GM21360 (cell line): ENCODE results near the gene LRRC15.

Source experiments
- ATAC-seq: cut with Tn5 transposase; IDR thresholded peaks from one replicate; pipeline ENCODE4 v1.9.1; 2021; ENCODE audit warnings: mild to moderate bottlenecking, moderate library complexity; ENCODE audit not compliant: unreplicated experiment

The LRRC15 gene

GRCh38 chr3:194336601-194337355, 32.8 kb downstream of the LRRC15 start:
- no peak for ATAC-seq

GRCh38 chr3:194333981-194334320, 35.6 kb downstream of the LRRC15 start:
- ATAC-seq: no peak

DNA sequence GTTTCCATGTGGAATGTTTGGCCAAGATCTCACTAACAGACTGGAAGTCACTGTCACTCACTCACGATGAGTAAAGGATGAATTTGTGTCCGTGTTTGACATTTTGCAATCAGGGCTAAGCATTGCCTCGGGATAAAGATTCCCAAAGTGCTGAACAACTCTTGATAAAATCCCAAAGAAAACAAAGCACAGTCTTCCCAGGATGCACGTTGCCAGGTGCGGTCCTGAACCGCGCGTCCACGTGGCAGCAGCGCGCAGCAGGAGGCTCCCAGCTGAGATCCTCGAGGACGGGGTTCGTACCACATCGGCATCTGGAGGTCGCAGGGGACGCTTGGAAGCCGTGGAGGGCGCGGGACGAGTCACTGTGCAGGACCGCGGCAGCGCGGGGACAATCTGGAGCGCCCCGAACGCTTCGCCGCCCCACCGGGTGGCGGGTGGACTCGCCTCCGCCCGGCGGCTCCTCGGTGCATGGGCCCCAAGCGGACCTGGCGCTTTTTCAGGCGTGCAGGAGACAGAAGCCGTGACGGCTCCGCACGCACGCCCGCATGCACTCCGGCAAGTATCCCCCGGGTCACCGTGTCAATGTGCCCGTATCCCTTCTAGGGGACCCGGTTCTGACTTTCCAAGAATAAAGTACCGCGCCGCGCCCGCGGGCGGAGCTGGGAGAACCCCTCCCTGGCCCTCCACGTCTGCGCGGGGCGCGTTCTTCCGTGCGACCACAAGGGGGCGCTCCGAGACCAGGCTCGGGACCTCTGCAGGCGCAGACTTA, 36.1 kb downstream of the LRRC15 start:
- peak; percentile 93 for ATAC-seq

DNA sequence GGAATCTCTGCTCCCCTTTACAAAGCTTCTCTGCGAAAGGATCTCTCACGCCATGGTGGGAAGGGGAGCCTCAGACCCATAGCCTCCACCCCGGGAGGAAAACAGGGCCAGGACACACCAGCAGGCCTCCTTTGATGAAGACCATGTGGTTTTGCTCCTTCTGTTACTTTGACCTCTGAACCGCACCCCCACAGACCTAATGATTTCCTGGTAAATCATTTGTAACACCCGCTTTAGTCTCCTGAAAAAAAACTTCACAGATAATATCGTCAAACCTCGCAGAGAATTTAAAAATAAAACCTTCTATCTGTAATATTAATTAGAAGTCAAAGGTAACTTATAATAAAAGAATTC, 36.7 kb downstream of the LRRC15 start:
- no peak for ATAC-seq

DNA sequence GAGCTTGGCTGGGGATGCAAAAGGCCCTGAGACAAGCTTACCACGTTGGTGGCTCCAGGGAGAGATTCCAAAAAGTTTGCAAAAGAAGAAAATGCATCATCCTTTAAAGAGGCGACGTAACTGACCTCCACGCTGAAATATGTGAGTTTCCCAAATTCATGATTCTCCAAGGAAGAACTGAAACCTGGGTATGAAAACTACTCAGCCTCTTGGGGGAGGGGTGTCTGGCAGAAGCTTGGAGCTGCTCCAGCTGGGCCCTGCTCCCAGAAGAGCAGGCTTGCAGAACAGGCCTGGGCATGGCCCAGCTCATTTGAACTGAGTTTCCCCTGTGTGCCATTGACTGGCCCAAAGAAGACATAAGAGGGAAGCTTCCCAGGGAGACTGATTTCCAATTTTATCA, 39.0 kb downstream of the LRRC15 start:
- ATAC-seq: no peak

DNA sequence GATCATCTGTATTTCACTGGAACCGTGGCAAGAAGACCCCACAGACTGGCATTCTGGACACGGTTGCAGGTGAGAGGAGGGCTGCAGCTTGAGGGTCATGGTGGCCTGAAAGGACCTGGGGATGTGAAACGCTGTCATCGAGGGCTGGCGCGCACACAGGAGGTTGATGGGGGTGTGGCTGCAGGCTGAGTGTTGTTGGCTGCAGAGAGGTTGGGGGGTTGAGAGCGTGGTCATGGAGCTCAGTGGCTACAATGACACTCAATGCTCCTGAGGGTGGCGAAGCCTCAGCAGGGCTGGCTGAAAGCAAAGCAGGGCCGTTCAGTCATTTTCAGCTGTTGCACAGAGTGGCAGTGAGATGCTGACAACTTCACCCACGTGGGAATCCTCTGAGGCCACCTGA, 39.4 kb downstream of the LRRC15 start:
- no peak for ATAC-seq

GRCh38 chr3:194329583-194329965, 40.0 kb downstream of the LRRC15 start:
- no peak for ATAC-seq

DNA sequence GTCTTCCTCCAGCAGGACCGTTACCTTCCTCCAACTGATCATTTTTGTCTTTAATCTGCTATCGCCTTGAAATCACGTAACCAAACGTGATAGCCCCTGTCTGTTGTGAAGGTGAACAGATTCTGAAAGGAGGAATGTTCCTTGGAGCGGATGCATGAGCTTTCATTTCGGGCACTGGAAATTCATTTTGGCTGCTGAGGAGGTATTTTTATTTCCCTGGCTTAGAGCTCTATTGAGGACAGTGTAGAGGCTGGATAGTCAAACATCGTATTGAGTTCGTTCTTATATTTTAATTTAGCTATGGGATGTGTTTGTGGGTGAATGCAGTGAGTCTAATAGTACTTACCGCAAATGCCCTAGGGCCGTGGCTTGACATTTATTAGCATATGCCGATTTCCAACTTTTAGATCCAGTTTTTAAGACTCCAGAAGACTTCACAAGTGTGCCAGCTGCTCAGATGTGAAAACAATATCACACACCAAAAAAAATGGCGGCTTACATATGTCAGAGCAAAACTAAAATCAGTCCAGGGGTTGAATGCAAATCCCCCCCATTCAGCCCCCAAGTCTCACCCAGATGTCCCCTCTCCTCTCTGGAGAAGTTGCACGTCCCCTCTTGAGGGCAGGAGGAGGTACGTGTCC, 40.5 kb downstream of the LRRC15 start:
- no peak for ATAC-seq

- ATAC-seq: no peak
Measured at GRCh38 chr3:194328053-194328657, 41.4 kb downstream of the LRRC15 start.

- no peak for ATAC-seq
Measured at GRCh38 chr3:194327218-194328052, 42.1 kb downstream of the LRRC15 start.

- ATAC-seq: no peak
Measured at GRCh38 chr3:194326968-194327217, 42.6 kb downstream of the LRRC15 start.

GRCh38 chr3:194326192-194326967, 43.2 kb downstream of the LRRC15 start:
- ATAC-seq: no peak

GRCh38 chr3:194325424-194326153, 44.0 kb downstream of the LRRC15 start:
- no peak for ATAC-seq

DNA sequence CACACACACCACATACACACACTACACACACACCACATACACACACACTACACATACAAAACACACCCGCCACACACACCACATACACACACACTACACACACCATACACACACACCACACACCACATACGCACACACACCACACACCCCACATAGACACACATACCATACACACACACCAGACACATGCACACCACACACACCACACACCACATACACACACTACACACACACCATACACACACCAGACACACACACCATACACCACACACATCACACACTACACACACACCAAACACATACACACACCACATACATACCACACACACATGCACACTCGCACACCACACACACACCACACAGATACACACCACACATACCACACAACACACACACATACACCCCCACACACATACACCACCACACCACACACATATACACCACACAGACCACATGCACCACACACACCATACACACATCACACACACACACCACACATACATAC, 44.7 kb downstream of the LRRC15 start:
- ATAC-seq: no peak

- no peak for ATAC-seq
Measured at GRCh38 chr3:194323785-194324735, 45.5 kb downstream of the LRRC15 start.

- ATAC-seq: no peak
Measured at GRCh38 chr3:194322678-194323211, 46.8 kb downstream of the LRRC15 start.

GRCh38 chr3:194321693-194322640, 47.6 kb downstream of the LRRC15 start:
- no peak for ATAC-seq
